Breast epithelium (tissue), 4 donors: Measurements from ENCODE around the gene GJA4. TPM values are rescaled to one million over a fixed set of nuclear protein-coding genes. Genes with fewer than 3 reads are reported as not detected.

Experiments used
- DNase-seq, 2 donors: peaks; one replicate each; pipeline ENCODE4 v3.0.0-alpha.2; 2019; ENCODE audit warnings: low spot score in 2 of 2
- H3K27ac ChIP-seq, 2 donors: fragments of 200-600 bp; sonication (generic) in 1 of 2; one replicate each; pipeline ENCODE4 v1.5.1; 2016 to 2019; ENCODE audit warnings: mild to moderate bottlenecking in 1 of 2
- H3K27me3 ChIP-seq, 2 donors: fragments of 200-600 bp; sonication (generic) in 1 of 2; one replicate each; pipeline versions ENCODE4 v1.5.1 to v1.6.0; 2017 to 2019; ENCODE audit warnings: control low read depth in 1 of 2, mild to moderate bottlenecking in 1 of 2
- H3K36me3 ChIP-seq: fragments of 200-600 bp; one replicate; pipeline ENCODE4 v1.5.1; 2019
- H3K4me1 ChIP-seq, 2 donors: fragments of 200-600 bp; sonication (generic); one replicate each; pipeline ENCODE4 v1.5.1; 2016 to 2019; ENCODE audit warnings: control low read depth in 1 of 2
- H3K4me3 ChIP-seq, 3 donors: fragments of 200-600 bp; sonication (generic); 1 replicate in 2 of 3; 2 replicates in 1 of 3; pipeline ENCODE4 v1.5.1; 2016 to 2019; ENCODE audit warnings: mild to moderate bottlenecking in 3 of 3, moderate library complexity in 2 of 3
- H3K9me3 ChIP-seq, 2 donors: fragments of 200-600 bp; sonication (generic) in 1 of 2; one replicate each; pipeline ENCODE4 v1.5.1; 2016 to 2019; ENCODE audit warnings: control low read depth in 1 of 2
- POLR2A ChIP-seq: fragments of 450-650 bp; IDR thresholded peaks from one replicate; pipeline ENCODE4 v1.6.1; 2016; ENCODE audit warnings: antibody characterized with exemption, mild to moderate bottlenecking, moderate library complexity
- POLR2AphosphoS5 ChIP-seq, 3 donors: sonication (generic); formaldehyde crosslinking; IDR thresholded peaks; one replicate each; pipeline ENCODE4 v1.6.1; 2017; ENCODE audit warnings: antibody characterized with exemption in 3 of 3
- intact Hi-C: fragments of 100-400 bp; cut with DNase I; formaldehyde crosslinking; loops from one replicate; pipeline ENCODE4 v1.15.1; 2023; ENCODE audit warnings: low total_unique reads
- total RNA-seq, 3 donors: library from RNA; depleted of rRNA; stranded (reverse); fragments of >200 nt; gene quantifications; one replicate each; pipeline ENCODE4 v1.1.0, GENCODE V29; 2016
- TF ChIP-seq, protein P1 (sequence below), 3 donors: fragments of 450-650 bp; IDR thresholded peaks; one replicate each; pipeline ENCODE4 v1.5.1; 2016 to 2017; ENCODE audit warnings: antibody characterized with exemption in 3 of 3, mild to moderate bottlenecking in 3 of 3, moderate library complexity in 3 of 3

The GJA4 gene
- total RNA-seq, 3 donors from 2014 or later = 8.9 to 39.3 (median 18.9) TPM

DNA sequence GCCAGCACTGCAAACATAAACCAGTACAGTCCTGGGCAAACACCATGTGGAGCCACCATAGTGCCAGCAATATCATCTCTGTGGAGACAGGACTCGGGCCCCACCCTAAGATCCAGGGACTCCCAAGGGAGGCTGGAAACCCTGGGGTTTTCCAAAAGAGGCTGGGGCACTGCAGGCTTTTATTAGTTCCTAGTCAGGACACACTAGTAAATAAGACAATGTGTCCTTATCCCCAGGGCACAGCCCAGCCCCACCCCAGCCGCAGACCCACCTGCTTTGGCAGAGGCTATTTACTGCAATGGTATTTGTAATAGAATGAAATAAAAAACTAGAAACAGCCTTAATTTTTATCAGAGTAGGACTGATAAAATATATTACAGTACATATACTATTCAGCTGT lies 12.3 kb upstream of the GJA4 start:
- intact Hi-C loops = no loop called here
- no peak for DNase-seq
- TF ChIP-seq, protein P1, sequence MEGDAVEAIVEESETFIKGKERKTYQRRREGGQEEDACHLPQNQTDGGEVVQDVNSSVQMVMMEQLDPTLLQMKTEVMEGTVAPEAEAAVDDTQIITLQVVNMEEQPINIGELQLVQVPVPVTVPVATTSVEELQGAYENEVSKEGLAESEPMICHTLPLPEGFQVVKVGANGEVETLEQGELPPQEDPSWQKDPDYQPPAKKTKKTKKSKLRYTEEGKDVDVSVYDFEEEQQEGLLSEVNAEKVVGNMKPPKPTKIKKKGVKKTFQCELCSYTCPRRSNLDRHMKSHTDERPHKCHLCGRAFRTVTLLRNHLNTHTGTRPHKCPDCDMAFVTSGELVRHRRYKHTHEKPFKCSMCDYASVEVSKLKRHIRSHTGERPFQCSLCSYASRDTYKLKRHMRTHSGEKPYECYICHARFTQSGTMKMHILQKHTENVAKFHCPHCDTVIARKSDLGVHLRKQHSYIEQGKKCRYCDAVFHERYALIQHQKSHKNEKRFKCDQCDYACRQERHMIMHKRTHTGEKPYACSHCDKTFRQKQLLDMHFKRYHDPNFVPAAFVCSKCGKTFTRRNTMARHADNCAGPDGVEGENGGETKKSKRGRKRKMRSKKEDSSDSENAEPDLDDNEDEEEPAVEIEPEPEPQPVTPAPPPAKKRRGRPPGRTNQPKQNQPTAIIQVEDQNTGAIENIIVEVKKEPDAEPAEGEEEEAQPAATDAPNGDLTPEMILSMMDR (IDR thresholded peaks at IDR 0.05) = no peak
- TF ChIP-seq POLR2A = no peak
- no peak for TF ChIP-seq POLR2AphosphoS5 (IDR thresholded peaks at IDR 0.05)
- H3K4me1 ChIP-seq = peaks cover 5% of the 10 kb centered on the region in 2 donors
- no peaks in the 10 kb centered on the region for H3K9me3 ChIP-seq
- H3K27ac ChIP-seq = no peak overlapping the region
- H3K36me3 ChIP-seq = no peaks in the 10 kb centered on the region
- no peak overlapping the region for H3K4me3 ChIP-seq
- H3K27me3 ChIP-seq = peaks cover 0 to 18% of the 10 kb centered on the region in 2 donors

DNA sequence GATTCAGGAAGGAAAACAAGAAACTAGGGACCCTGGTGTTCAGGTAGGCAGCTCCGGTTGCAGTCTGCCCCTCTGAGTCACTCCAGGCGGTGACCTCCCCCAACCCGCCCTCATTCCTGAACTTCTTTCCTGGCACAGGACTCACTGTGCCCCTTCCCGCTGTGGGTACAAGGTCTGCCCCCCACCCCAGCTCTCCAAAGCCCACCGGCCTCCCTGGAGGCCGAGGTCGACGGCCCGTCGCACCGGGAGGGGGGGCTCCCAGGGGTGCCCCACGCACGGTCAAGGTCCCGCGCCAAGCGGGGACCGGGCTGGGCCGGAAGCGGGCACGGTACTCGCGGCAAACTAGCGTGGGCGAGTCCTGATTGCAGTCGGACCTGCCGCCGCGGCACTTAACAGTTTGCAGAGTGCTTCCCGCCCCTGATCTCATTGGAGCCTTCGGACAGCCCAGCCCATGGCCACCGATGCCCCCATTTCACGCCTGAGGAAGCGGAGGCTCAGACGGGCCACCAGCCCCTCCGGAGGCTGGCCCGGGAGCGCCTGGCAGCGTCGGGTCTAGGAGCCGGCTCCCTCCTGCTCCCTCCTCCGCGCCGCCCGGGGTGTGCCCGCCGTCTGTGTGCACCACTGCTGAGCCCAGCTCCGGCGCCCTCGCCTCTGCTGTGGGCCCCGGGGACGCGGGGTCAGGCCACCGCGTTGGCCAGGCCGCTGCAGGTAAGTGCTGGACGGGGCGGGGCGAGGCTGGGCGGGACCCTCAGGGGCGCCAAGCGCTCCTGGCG lies 11.5 kb upstream of the GJA4 start, which contains the start of gene GJB3:
Gene GJB3, plus strand, starts transcription at position 144 of the 773 bp plus-strand sequence. CDS start 3,549 bp downstream, outside the sequence.
- TF ChIP-seq, protein P1 (IDR thresholded peaks at IDR 0.05) = no peak
- TF ChIP-seq POLR2A = no peak
- TF ChIP-seq POLR2AphosphoS5 (IDR thresholded peaks at IDR 0.05) = no peak
- no peaks in the 10 kb centered on the region for H3K36me3 ChIP-seq
- intact Hi-C loops = no loop called here
- H3K4me3 ChIP-seq = peak within 1 kb of the TSS; percentile 19 to 69 (median 50)
- DNase-seq = no peak
- peaks cover 0 to 18% of the 10 kb centered on the region in 2 donors for H3K27me3 ChIP-seq
- H3K4me1 ChIP-seq = peaks cover 5% of the 10 kb centered on the region in 2 donors
- H3K27ac ChIP-seq = peak within 1 kb of the TSS; percentile 13 to 35
- H3K9me3 ChIP-seq = no peaks in the 10 kb centered on the region

DNA sequence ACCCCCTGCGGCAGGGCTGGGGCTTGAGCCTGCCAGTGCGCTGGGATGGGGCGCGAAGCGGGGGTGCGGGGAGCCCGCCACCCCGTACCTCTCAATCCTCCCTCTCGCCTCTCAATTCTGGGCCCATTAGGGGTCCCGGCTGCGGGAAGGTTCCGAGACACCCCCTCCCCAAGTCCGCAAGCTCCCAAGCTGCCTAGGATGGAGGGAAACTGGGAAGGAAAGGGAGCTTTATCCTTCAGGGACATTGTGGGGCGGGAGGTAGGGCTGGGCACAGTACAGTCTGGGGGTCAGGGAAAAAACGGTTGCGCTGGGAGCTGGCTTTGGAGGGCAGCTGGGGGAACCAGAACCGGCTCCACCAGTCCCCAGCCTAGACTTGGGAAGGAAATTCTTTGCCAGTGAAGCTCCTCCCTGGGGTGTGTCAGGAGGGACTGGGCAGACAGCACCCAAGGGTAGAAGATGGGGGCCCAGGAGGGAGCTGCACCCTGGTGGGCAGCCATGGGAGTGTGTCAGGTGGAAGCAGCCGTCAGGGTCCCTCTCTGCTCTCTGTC lies 10.9 kb upstream of the GJA4 start:
- Histone ChIP-seq H3K4me3 (peak overlapping the region; percentile 19 to 69 (median 50)), H3K27ac (peak overlapping the region; percentile 13 to 35), H3K4me1 (peaks cover 5% of the 10 kb centered on the region in 2 donors), H3K36me3 (no peaks in the 10 kb centered on the region), H3K27me3 (peaks cover 0 to 18% of the 10 kb centered on the region in 2 donors), H3K9me3 (no peaks in the 10 kb centered on the region)
- no peak for DNase-seq
- intact Hi-C loops = no loop called here
- TF ChIP-seq, protein P1 (IDR thresholded peaks at IDR 0.05) = no peak
- TF ChIP-seq POLR2AphosphoS5 (IDR thresholded peaks at IDR 0.05) (no peak), POLR2A (no peak)

DNA sequence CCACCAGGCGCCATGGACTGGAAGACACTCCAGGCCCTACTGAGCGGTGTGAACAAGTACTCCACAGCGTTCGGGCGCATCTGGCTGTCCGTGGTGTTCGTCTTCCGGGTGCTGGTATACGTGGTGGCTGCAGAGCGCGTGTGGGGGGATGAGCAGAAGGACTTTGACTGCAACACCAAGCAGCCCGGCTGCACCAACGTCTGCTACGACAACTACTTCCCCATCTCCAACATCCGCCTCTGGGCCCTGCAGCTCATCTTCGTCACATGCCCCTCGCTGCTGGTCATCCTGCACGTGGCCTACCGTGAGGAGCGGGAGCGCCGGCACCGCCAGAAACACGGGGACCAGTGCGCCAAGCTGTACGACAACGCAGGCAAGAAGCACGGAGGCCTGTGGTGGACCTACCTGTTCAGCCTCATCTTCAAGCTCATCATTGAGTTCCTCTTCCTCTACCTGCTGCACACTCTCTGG lies 8.0 kb upstream of the GJA4 start:
- no peak for DNase-seq

More for the DNA sequence above, 8.0 kb upstream of the GJA4 start:
- no peaks in the 10 kb centered on the region for H3K9me3 ChIP-seq
- H3K4me3 ChIP-seq = no peak overlapping the region
- H3K27ac ChIP-seq = no peak overlapping the region
- H3K4me1 ChIP-seq = peaks cover 5% of the 10 kb centered on the region in 2 donors
- no peaks in the 10 kb centered on the region for H3K36me3 ChIP-seq
- H3K27me3 ChIP-seq = peaks cover 0 to 18% of the 10 kb centered on the region in 2 donors
- intact Hi-C loops = no loop called here
- TF ChIP-seq POLR2AphosphoS5 (IDR thresholded peaks at IDR 0.05) (no peak), POLR2A (no peak)
- TF ChIP-seq, protein P1 (IDR thresholded peaks at IDR 0.05) = no peak
